Measurements from ENCODE around the gene ALPP.

The ALPP gene

GRCh38 chr2:232351686-232352510, 26.7 kb upstream of the ALPP start:
- Histone ChIP-seq H3K9me3 (no peaks in the 10 kb centered on the region), H3K27ac (no peak overlapping the region), H3K4me3 (ENCODE audit: low read depth in 1 of 2, low read length in 1 of 2) (no peak overlapping the region), H3K27me3 (peaks cover 81% of the 10 kb centered on the region), H3K4me1 (ENCODE audit: control insufficient read depth in 1 of 2, insufficient read depth in 1 of 2, low read depth in 1 of 2, low read length in 1 of 2) (no peaks in the 10 kb centered on the region), H3K36me3 (no peaks in the 10 kb centered on the region)
- no peak for TF ChIP-seq CTCF (IDR thresholded peaks at IDR 0.05)

DNA sequence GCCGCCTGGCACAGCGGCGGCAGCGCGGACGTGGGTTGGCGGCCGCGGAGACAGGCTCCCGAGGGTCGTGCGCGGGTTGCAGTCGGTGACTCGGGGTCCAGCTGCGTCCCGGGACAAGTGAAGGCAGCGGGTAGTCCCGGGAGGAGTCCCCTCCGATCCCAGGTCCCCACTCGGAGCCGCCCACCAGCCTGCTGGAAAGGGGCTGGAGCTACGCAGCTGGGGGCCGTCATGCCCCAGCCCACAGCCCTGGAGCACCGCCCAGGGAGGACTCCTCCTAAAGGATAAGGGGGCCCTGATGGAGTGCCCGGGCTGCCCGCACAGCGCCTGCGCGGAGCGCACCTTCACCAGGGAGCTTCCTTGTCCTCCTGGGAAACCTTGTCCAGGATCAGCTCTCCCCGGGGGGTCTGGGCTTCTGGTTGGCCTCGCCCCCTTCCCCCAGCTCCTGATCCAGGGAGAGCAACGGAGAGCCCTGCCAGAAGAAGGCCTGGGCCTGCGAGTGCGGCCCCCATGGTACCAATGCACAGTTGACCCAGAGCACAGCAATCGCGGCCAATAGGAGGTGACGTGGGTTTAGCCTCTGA, 25.9 kb upstream of the ALPP start:
- Histone ChIP-seq H3K27me3 (peaks cover 74% of the 10 kb centered on the region), H3K36me3 (no peaks in the 10 kb centered on the region), H3K27ac (no peak overlapping the region), H3K4me3 (ENCODE audit: low read depth in 1 of 2, low read length in 1 of 2) (no peak overlapping the region), H3K9me3 (no peaks in the 10 kb centered on the region), H3K4me1 (ENCODE audit: control insufficient read depth in 1 of 2, insufficient read depth in 1 of 2, low read depth in 1 of 2, low read length in 1 of 2) (no peaks in the 10 kb centered on the region)
- no peak for TF ChIP-seq CTCF (IDR thresholded peaks at IDR 0.05)

GRCh38 chr2:232353096-232353495, 25.5 kb upstream of the ALPP start:
- no peak overlapping the region for H3K27ac ChIP-seq
- no peak overlapping the region for H3K4me3 ChIP-seq (ENCODE audit: low read depth in 1 of 2, low read length in 1 of 2)
- H3K4me1 ChIP-seq (ENCODE audit: control insufficient read depth in 1 of 2, insufficient read depth in 1 of 2, low read depth in 1 of 2, low read length in 1 of 2) = no peaks in the 10 kb centered on the region
- H3K27me3 ChIP-seq = peaks cover 69% of the 10 kb centered on the region
- no peaks in the 10 kb centered on the region for H3K36me3 ChIP-seq
- no peaks in the 10 kb centered on the region for H3K9me3 ChIP-seq
- no peak for TF ChIP-seq CTCF (IDR thresholded peaks at IDR 0.05)

DNA sequence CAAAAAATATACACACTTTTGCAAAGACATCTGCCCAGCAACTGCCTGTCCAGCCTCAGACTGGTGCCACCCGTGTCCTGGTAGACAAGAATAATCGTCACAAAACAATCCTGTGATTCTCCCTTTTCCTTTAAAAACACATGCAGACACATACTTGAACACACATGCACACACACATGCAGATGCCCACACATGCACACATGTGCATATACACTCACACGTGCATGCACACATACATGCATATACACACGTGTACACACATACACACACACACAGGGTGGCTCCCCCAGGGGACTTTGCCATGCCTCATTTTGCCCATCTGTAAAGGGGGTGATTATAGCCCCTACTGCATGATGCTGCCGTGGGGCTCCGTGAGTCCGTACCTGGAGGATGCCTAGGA, 24.9 kb upstream of the ALPP start:
- H3K4me3 ChIP-seq (ENCODE audit: low read depth in 1 of 2, low read length in 1 of 2) = no peak overlapping the region
- H3K4me1 ChIP-seq (ENCODE audit: control insufficient read depth in 1 of 2, insufficient read depth in 1 of 2, low read depth in 1 of 2, low read length in 1 of 2) = no peaks in the 10 kb centered on the region
- H3K9me3 ChIP-seq = no peaks in the 10 kb centered on the region
- peaks cover 64% of the 10 kb centered on the region for H3K27me3 ChIP-seq
- H3K27ac ChIP-seq = no peak overlapping the region
- no peak for TF ChIP-seq CTCF (IDR thresholded peaks at IDR 0.05)
- H3K36me3 ChIP-seq = no peaks in the 10 kb centered on the region

GRCh38 chr2:232354069-232354468, 24.5 kb upstream of the ALPP start:
- Histone ChIP-seq H3K27me3 (peaks cover 60% of the 10 kb centered on the region), H3K27ac (no peak overlapping the region), H3K9me3 (no peaks in the 10 kb centered on the region), H3K4me3 (ENCODE audit: low read depth in 1 of 2, low read length in 1 of 2) (no peak overlapping the region), H3K36me3 (no peaks in the 10 kb centered on the region), H3K4me1 (ENCODE audit: control insufficient read depth in 1 of 2, insufficient read depth in 1 of 2, low read depth in 1 of 2, low read length in 1 of 2) (no peaks in the 10 kb centered on the region)
- no peak for TF ChIP-seq CTCF (IDR thresholded peaks at IDR 0.05)
